ENCODE measurements around the gene CCR6.

CCR6 gene

GRCh38 chr6:167143041-167143440 lies 20.1 kb downstream of the CCR6 start:
- TF ChIP-seq EZH2phosphoT487 (IDR thresholded peaks at IDR 0.05; ENCODE audit: low read depth), result no peak
- no peak for TF ChIP-seq CTCF (IDR thresholded peaks at IDR 0.05; ENCODE audit: low read depth, low read length)
- H3K4me1 ChIP-seq (ENCODE audit: low read length), result peaks cover 21% of the 10 kb centered on the region
- no peaks in the 10 kb centered on the region for H3K9me3 ChIP-seq (ENCODE audit: insufficient read depth, low read length)
- no peak overlapping the region for H3K4me3 ChIP-seq (ENCODE audit: low read length)
- H3K4me2 ChIP-seq (ENCODE audit: low read length), result no peak overlapping the region
- H3K79me2 ChIP-seq (ENCODE audit: low read length), result no peaks in the 10 kb centered on the region
- no peak overlapping the region for H3K9ac ChIP-seq (ENCODE audit: low read length)
- no peak overlapping the region for H2AFZ ChIP-seq (ENCODE audit: low read depth, low read length)
- H4K20me1 ChIP-seq (ENCODE audit: insufficient read depth, low read length), result no peaks in the 10 kb centered on the region
- no peak overlapping the region for H3K27ac ChIP-seq (ENCODE audit: low read length)
- peaks cover 22% of the 10 kb centered on the region for H3K27me3 ChIP-seq (ENCODE audit: low read depth, low read length)
- H3K36me3 ChIP-seq (replicated peaks; ENCODE audit: low read depth, low read length), result no peaks in the 10 kb centered on the region

- TF ChIP-seq EZH2phosphoT487 (IDR thresholded peaks at IDR 0.05; ENCODE audit: low read depth), result no peak
- TF ChIP-seq CTCF (IDR thresholded peaks at IDR 0.05; ENCODE audit: low read depth, low read length), result no peak
- H3K27me3 ChIP-seq (ENCODE audit: low read depth, low read length), result peaks cover 25% of the 10 kb centered on the region
- H3K4me3 ChIP-seq (ENCODE audit: low read length), result no peak overlapping the region
Observed at GRCh38 chr6:167145461-167145860, 22.6 kb downstream of the CCR6 start.

GRCh38 chr6:167146135-167146534 lies 23.2 kb downstream of the CCR6 start:
- TF ChIP-seq CTCF (IDR thresholded peaks at IDR 0.05; ENCODE audit: low read depth, low read length) (no peak), EZH2phosphoT487 (IDR thresholded peaks at IDR 0.05; ENCODE audit: low read depth) (no peak)
- Histone ChIP-seq H4K20me1 (ENCODE audit: insufficient read depth, low read length) (no peaks in the 10 kb centered on the region), H3K9ac (ENCODE audit: low read length) (no peak overlapping the region), H3K27me3 (ENCODE audit: low read depth, low read length) (peaks cover 25% of the 10 kb centered on the region), H3K79me2 (ENCODE audit: low read length) (no peaks in the 10 kb centered on the region), H3K9me3 (ENCODE audit: insufficient read depth, low read length) (no peaks in the 10 kb centered on the region), H3K4me2 (ENCODE audit: low read length) (no peak overlapping the region), H3K4me1 (ENCODE audit: low read length) (peaks cover 17% of the 10 kb centered on the region), H3K36me3 (replicated peaks; ENCODE audit: low read depth, low read length) (no peaks in the 10 kb centered on the region), H3K4me3 (ENCODE audit: low read length) (no peak overlapping the region), H2AFZ (ENCODE audit: low read depth, low read length) (no peak overlapping the region), H3K27ac (ENCODE audit: low read length) (no peak overlapping the region)

More at GRCh38 chr6:167145461-167145860, 22.6 kb downstream of the CCR6 start:
- Histone ChIP-seq H3K9ac (ENCODE audit: low read length) (no peak overlapping the region), H3K4me1 (ENCODE audit: low read length) (peaks cover 17% of the 10 kb centered on the region), H3K4me2 (ENCODE audit: low read length) (no peak overlapping the region), H3K27ac (ENCODE audit: low read length) (no peak overlapping the region), H4K20me1 (ENCODE audit: insufficient read depth, low read length) (no peaks in the 10 kb centered on the region), H3K79me2 (ENCODE audit: low read length) (no peaks in the 10 kb centered on the region), H3K9me3 (ENCODE audit: insufficient read depth, low read length) (no peaks in the 10 kb centered on the region), H3K36me3 (replicated peaks; ENCODE audit: low read depth, low read length) (no peaks in the 10 kb centered on the region), H2AFZ (ENCODE audit: low read depth, low read length) (no peak overlapping the region)

GRCh38 chr6:167146977-167147376 lies 24.1 kb downstream of the CCR6 start:
- Histone ChIP-seq H3K79me2 (ENCODE audit: low read length) (no peaks in the 10 kb centered on the region), H2AFZ (ENCODE audit: low read depth, low read length) (no peak overlapping the region), H4K20me1 (ENCODE audit: insufficient read depth, low read length) (no peaks in the 10 kb centered on the region), H3K4me3 (ENCODE audit: low read length) (no peak overlapping the region), H3K27me3 (ENCODE audit: low read depth, low read length) (peaks cover 25% of the 10 kb centered on the region), H3K9me3 (ENCODE audit: insufficient read depth, low read length) (no peaks in the 10 kb centered on the region), H3K4me2 (ENCODE audit: low read length) (no peak overlapping the region), H3K4me1 (ENCODE audit: low read length) (peaks cover 17% of the 10 kb centered on the region), H3K36me3 (replicated peaks; ENCODE audit: low read depth, low read length) (no peaks in the 10 kb centered on the region), H3K27ac (ENCODE audit: low read length) (no peak overlapping the region), H3K9ac (ENCODE audit: low read length) (no peak overlapping the region)
- TF ChIP-seq CTCF (IDR thresholded peaks at IDR 0.05; ENCODE audit: low read depth, low read length), result no peak
- no peak for TF ChIP-seq EZH2phosphoT487 (IDR thresholded peaks at IDR 0.05; ENCODE audit: low read depth)
